ENCODE measurements around the gene CACNA1C.

Gene CACNA1C

GRCh38 chr12:2633825-2634200, 581.0 kb downstream of the CACNA1C start:
- DNase-seq (ENCODE audit: low read depth in 2 of 2, low spot score in 1 of 2), result no peak

DNA sequence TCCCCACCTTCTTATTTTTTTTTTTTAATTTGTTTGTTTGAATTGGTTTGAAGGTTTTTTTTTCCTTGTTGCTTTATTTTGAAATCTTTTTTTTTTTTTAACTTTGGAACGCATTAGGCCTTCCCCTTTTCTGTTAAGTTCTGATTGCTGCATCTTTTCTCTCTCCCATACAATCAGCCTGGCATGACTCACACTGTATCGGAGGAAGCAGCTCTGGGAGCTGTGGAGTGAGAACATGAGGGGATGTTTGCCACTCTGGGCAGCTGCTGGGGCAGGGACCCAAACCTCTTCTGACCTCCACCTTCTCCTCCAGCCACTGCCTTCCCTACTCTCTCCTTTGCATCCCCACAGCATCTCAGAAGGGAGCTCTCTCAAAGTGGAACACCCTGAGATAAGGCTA, 581.7 kb downstream of the CACNA1C start:
- no peak for DNase-seq (ENCODE audit: low read depth in 2 of 2, low spot score in 1 of 2)

DNA sequence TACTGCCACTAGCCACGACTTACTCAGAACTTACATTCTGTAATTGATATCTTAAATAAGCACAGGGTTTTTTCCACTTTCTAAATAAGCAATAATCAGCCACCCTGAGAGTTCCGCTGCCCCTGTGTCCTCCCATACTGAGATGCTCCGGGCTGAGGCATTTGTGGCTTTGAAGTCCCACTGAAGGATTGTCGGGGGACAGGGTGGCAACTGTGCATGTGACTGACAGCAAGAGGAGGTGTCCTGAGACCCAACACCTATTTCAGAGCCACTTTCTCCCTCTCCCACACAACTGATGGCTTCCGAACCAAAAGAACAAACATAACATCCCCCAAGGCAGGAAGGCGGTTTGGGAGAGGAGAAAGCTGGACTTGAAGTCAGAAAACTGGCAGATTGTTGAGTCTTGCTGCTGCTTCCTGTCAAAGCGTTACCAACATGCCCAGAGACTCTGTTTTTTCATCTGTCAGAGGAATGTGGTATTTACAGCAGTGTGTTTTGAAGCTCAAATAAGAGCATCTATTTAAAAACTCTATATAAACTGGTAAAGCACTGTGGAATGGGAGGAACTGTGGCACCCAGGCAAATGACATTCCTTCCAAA, 584.1 kb downstream of the CACNA1C start:
- no peak for DNase-seq (ENCODE audit: low read depth in 2 of 2, low spot score in 1 of 2)

DNA sequence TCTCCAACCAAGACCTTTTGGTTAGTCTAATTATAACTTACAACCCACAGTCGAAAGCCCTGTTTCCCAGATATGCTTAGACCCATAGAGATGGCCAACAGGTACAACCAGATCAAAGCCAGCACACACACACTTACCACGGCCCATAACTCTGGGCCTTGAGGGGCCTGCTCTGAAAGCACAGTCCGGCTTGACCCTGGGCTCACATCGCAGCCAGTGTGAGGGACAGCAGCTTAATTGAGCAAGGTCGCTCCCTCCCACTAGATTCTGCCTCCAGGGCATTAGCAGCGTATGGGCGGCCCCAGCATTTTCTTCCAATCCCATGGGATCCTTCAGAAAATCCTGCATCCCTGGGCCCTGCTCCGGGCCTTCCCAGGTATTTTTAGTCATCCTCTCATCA, 584.6 kb downstream of the CACNA1C start:
- no peak for DNase-seq (ENCODE audit: low read depth in 2 of 2, low spot score in 1 of 2)

- DNase-seq (ENCODE audit: low read depth in 2 of 2, low spot score in 1 of 2), result no peak
Observed at GRCh38 chr12:2638273-2639019, 585.7 kb downstream of the CACNA1C start.

GRCh38 chr12:2639020-2639298, 586.2 kb downstream of the CACNA1C start:
- DNase-seq (ENCODE audit: low read depth in 2 of 2, low spot score in 1 of 2), result no peak

DNA sequence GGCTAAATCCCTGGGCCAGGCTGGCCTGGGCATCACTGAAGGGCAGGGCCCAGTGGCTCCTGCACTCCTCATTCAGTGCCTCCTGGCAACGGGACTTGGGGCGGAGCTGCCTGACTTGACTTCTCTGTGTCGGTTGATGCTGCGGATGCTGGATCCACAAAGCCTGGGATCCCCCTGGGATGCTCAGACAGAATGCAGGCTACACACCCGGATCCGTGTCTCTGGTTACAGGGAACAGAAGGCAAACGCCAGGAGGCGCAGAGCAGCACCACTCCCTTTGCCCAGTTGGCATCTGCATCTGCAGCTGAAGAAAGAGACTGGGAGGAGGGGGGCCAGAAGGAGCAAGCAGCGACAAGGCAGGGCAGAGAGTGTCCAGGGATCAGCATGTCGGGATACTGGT, 587.5 kb downstream of the CACNA1C start:
- no peak for DNase-seq (ENCODE audit: low read depth in 2 of 2, low spot score in 1 of 2)

DNA sequence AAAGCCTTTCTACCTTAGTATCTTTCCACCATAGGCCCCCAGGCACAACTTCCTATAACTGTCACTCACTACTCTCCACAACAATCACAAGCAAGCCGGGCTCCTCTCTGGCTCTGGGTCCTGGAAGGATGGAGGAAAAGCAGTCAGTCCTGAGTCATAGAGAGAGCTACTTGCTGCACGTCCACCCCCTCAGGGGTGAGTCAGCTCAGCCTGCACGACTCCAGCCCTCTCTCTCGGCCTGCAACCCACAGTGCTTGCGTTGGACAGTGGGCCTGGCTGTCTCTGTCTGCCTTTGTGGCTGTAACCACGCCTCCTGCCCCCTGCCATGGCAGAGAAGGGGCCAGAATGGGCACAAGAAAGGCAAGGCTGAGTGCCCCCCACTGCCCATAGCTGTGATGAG, 587.9 kb downstream of the CACNA1C start:
- DNase-seq (ENCODE audit: low read depth in 2 of 2, low spot score in 1 of 2), result no peak

DNA sequence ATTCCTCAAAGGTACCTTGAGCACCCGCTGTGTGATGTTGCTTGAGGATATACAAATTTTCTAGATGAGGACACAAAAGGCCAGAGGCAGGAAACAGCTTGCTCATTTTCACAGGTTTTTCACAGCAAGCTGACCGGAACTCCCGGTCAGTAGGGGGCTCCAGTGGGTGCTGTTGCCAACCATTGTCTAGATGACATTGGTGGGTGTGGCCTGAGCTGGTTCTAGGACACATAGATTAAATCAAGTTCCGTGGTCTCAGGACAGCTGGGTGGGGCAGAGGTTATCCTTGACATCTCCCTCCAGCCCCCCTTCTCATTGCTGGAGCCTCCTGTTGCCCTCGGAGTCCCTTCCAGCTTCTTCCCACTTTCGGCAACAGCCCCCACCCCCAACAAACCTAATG, 588.4 kb downstream of the CACNA1C start:
- DNase-seq (ENCODE audit: low read depth in 2 of 2, low spot score in 1 of 2), result no peak

DNA sequence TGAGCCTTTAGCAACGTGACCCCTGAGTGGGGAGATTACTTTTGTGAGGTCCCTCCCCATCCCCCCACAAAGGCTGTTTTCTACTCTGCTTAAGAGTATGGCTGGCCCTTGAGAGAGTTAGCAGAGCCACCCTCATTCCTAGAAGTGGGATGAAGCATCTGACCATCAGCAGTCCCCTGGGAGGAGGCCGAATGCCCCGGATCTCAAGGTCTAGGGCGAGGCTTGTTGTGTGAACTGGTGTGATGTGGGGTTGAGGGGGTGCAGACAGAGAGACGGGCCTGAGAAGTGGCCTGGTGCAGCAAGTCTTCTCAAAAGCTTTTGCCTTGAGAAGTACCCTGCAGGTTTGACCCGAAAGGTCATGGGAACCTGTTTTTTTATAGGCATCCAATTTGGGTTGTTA, 589.0 kb downstream of the CACNA1C start:
- DNase-seq (ENCODE audit: low read depth in 2 of 2, low spot score in 1 of 2), result no peak

GRCh38 chr12:2642176-2642892, 589.5 kb downstream of the CACNA1C start:
- no peak for DNase-seq (ENCODE audit: low read depth in 2 of 2, low spot score in 1 of 2)

DNA sequence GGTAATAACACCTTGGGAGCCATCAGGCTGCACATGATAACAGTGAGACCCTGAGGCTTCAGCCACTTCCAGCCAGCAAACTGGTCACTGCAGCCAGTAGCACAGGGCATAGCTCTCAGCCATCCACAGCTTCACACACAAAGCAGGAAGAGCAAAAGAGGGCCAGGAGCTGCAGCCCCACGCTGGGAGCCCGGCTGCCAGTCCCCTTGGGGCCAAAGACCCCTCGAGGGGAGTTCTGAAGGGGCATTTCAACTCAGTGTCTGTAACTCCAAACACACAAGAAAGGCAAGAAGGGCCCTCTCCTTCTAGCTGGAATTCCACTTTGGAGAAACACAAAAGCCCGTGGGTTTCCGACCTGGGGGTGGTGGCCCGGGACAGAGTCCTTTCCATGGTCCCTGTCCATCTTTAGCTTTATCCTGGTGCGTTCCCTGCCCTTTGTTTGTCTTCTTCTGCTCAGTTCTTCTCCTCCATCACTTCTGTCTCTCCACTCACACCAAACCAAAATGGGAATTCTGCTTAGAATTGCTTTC, 590.2 kb downstream of the CACNA1C start:
- no peak for DNase-seq (ENCODE audit: low read depth in 2 of 2, low spot score in 1 of 2)

- no peak for DNase-seq (ENCODE audit: low read depth in 2 of 2, low spot score in 1 of 2)
Observed at GRCh38 chr12:2643576-2644135, 590.9 kb downstream of the CACNA1C start.

- DNase-seq (ENCODE audit: low read depth in 2 of 2, low spot score in 1 of 2), result no peak
Observed at GRCh38 chr12:2644683-2645405, 592.1 kb downstream of the CACNA1C start.

DNA sequence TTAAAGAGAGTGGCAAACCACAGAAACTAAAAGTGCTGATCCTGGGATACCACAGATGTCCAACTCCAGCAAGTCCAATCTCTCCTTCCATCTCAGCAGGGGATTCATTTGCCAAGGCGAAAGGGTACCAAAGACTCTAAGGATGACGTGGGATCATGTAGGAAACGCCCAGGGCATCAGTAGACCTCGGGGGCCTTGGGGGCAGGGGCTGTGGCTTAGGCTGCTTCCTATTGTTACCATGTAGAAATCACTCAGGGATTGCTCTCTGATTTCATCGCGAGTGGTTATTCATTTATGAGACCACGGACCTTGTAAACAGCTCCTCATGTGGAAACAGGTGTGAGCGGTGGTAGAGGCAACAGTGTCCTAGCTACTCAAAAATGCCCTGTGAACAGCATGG, 592.7 kb downstream of the CACNA1C start:
- no peak for DNase-seq (ENCODE audit: low read depth in 2 of 2, low spot score in 1 of 2)

DNA sequence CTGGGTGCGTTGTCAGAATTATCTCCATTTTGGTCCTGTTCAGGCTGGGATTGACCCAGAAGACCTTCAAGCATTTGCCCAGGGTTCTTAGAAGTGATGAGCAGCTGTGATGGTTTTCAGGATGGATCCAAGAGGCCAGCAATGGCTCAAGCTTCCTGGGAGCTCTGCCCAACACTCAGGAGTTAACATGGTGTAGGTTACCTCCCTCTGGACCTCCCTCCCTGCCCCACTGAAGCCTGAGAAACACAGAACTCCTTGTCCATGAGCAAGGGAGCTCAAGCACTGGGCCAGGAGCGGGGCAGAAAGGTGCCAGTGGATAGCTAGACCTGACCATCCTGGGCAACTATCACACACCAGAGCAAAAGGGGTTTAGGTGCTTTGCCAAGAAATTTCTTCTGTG, 593.6 kb downstream of the CACNA1C start:
- no peak for DNase-seq (ENCODE audit: low read depth in 2 of 2, low spot score in 1 of 2)

GRCh38 chr12:2647186-2647585, 594.4 kb downstream of the CACNA1C start:
- DNase-seq (ENCODE audit: low read depth in 2 of 2, low spot score in 1 of 2), result no peak

DNA sequence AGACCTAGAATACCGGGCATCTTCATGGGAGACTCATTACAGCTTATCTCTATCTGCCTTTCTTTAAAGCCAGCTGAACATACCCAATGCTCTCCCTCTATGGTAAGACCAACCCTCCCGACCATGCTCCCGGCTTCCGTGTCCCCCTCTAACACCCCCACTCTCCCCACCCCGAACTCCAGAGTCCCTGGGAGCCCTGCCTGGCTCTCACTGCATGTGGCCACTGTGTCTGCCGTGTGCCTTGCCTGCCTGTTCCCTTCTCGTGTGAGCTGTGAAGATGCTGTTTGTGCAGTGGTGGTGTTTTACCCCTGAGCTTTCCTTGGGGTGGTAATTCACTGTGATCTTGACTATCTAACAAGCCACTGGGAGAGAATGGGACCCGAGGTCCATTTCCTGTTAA, 595.6 kb downstream of the CACNA1C start:
- DNase-seq (ENCODE audit: low read depth in 2 of 2, low spot score in 1 of 2), result no peak

GRCh38 chr12:2649201-2650030, 596.6 kb downstream of the CACNA1C start:
- no peak for DNase-seq (ENCODE audit: low read depth in 2 of 2, low spot score in 1 of 2)

DNA sequence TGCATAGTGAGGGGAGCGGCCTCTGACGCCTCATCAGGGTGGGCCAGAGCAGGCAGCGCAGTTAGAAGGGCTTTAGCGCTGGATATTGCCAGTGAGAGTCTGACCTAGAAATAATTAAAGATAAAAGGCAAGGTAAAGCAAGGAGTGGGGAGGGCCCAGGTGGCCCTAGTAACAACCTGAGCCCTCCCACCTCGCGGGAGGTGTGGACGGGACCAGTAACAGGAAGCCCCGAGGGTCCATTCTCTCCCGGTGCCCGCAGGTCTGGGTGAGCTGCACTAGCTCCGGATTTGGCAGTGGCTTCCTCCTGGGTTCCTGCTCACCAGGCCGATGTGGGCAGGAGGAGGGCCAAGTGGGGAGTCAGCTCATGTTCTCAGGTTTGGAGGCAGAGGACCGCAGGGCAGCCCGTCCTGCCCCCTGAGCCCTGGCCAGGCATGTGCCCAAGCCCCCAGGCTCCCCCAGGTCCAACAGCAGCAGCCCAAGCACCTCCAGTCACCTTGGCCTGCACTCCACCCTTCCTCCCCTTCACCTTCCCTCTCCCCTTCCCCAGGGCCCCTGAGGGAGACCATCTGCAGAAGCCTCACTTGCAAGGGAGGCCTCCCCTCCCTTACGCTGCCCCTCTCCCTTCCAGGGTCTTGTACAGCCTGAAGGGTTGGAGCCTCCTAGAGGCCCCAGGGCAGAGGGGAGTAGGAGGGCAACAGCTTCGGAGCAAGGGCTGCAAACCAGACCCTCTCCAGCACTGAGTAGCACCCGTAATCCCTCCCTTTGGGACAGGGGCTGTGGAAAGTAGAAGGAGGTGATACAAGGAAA, 597.7 kb downstream of the CACNA1C start:
- DNase-seq (ENCODE audit: low read depth in 2 of 2, low spot score in 1 of 2), result no peak
